HT1080 (cell line): Measurements from ENCODE around the gene TRIM15. TPM values are rescaled to one million over a fixed set of nuclear protein-coding genes. Genes with fewer than 3 reads are reported as not detected.
"Not testable (repeated sequence)": the region's sequence is repeated elsewhere in the genome, so short reads cannot be mapped to it uniquely, and the experiment has no call there.

ENCODE experiments used
- DNase-seq: peaks from one replicate; pipeline ENCODE4 v3.0.0-alpha.2; 2015; ENCODE audit warnings: low read depth
- total RNA-seq: library from RNA; depleted of rRNA; stranded (reverse); fragments of >200 nt; shearing (Covaris generic); gene quantifications from 2 replicates; pipeline ENCODE4 v1.2.3, GENCODE V29; 2014

TRIM15 gene
- total RNA-seq, 1 experiment from 2014 or later: not detected

DNA sequence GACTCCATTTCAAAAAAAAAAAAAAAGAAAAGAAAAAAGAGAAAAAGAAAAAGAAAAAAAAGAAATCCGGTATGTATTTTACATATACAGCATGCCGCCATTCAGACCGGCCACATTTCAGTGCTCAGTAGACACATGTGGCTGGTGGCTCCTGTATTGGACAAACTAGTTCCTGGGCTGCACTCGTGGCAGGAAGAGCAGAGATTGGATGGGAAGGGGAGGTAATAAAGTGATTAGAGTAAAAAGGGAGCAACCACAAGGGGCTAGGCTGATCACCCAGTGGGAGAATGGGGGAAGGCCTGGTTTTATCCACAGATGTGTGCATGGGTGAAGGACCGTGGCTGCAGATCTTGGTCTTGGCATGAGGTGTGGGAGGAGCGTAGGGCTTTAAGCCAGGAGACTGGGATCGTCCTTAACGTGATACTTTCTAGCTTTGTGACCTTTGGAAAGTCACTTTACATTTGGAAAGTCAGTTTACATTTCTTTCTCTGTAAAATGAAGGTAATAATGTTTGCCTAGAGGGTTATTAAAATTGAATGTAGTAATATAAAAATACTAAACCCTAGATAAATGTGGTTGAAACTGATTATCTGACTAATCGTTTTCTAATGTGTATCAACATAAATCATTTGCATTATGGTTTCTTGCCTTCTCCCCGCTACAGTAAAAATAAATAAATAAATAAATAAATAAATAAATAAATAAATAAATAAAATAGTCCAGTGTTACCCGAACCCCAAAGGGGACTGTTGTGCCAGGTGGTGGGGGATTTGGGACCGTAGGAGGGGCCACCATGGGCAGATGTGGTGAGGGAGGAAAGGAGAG lies 869 bp upstream of the TRIM15 start:
- DNase-seq: no peak

DNA sequence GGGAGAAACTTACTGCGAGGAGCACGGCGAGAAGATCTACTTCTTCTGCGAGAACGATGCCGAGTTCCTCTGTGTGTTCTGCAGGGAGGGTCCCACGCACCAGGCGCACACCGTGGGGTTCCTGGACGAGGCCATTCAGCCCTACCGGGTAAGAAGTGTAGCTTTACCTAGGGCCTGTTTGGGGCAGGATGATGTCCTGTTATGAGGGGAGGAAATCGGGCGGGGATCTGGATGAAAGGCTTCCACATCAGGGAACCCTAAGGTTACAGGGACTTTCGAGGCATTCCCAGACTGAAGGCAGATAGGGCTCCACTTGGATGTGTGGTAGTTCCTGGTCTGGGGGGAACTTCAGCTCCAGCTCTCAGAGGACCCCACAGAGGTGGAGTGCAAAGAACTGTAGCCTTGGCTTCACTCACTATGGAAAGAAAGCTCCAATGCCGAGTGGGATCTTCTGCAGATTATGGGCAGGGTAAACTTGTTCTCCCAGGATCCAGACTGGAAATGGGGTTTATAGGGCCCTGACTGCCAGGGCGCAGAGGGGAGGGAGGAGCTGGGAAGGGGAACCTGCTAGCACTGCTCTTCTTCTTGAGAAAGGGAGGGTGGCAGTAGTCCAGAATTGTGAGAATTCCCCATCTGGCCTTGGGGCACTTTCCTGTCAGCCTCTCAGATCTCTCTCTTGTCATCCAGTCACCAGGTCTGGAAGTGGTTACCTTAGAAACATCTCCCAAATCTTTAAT lies 740 bp downstream of the TRIM15 start:
- DNase-seq: no peak

DNA sequence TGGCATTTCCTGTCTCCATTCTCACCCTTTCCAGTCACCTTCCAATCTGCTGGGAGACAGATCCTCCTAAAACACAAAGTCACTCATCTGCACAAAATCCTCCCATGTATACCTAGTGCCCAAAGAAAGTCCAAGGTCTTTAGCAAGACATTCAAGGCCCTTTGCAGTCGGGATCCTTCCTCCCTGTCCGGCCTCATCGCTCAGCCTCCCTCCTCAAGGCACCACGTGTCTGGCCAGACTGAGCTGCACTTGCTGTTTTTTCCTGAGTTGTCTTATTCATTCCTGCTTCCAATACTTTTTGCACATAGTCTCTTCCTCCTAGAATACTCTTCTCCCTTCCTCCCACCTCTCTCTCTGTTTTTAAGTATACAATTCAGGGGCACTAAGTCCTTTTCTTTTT lies 1.4 kb downstream of the TRIM15 start:
- DNase-seq: no peak

DNA sequence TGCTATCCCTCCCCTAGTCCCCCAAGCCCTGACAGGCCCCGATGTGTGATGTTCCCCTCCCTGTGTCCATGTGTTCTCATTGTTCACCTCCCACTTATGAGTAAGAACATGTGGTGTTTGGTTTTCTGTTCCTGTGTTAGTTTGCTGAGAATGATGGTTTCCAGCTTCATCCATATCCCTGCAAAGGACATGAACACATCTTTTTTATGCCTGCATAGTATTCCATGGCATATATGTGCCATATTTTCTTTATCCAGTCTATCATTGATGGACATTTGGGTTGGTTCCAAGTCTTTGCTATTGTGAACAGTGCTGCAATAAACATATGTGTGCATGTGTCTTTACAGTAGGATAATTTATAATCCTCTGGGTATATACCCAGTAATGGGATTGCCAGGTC lies 1.9 kb downstream of the TRIM15 start:
- not testable (repeated sequence) for DNase-seq

DNA sequence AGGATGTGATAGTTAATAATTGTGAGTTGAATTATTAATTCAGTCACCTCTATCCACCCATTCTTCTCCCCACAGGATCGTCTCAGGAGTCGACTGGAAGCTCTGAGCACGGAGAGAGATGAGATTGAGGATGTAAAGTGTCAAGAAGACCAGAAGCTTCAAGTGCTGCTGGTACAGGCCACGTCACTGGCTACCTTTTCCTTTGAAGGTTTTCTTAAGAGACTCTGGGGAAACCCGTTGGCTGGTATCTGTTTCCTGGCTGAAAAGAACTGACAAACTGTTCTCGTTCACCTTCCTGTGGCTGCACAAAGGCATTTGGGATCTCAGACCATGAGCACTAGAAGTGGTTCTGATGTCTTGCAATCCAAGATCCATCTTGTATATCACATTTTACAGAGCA lies 3.8 kb downstream of the TRIM15 start:
- no peak for DNase-seq

DNA sequence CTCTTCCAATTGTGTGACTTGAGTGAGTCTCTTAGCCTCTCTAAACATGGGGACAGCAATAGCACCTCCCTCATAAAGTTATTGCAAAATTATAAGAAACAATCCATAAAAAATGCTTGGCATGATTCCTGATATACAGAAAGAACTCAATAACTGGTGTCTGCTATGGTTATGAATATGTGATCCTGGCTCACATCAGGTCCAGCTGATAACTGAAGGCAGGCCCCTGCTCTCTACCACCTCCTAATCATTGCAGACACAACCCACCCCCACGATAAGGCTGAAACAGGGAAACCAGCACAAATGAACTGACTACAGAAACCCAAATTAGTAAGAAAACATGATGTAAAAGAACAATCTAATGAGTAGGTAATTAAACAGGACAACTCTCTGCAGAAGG lies 5.4 kb downstream of the TRIM15 start:
- no peak for DNase-seq

DNA sequence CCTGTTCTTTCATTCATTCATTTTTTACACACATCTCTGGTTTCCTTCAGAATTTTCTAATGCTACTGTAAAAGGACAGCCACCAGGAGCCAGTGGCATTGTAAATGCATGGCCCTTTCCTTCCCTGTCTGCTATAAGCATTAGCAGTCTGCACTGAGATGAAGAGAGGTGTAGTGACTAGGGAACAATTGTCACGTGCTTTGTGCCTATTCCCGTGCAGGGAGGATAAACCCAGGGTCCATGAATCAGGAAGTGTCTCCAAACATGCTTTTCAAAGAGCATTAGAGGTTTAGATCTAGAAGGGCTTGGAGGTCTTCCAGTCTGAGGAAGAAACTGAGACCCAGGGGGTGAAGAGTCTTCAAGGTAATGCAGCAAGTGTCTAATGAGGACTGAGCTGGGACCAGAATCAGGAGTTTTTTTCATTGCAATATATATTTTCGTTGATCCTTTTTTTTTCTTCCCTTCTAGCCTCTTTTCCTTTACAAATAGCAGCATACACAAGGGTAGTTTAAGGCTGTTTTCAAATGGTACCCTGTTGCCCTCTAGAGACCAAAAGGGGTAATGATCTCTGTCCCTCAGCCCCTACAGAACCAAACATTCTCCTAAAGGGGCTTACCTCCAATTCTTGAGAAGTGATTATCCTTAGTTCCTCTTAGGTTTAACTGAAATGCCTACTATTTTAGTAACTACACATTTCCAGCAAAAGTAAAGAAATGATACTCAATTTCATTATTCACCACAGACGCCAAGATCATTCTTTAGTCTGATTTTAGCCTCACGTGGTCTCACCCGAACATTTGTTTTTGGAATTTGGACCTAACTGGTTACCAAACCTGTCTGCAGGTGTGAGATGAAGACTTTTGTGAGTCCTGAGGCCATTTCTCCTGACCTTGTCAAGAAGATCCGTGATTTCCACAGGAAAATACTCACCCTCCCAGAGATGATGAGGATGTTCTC lies 6.6 kb downstream of the TRIM15 start:
- DNase-seq: peak; percentile 57

DNA sequence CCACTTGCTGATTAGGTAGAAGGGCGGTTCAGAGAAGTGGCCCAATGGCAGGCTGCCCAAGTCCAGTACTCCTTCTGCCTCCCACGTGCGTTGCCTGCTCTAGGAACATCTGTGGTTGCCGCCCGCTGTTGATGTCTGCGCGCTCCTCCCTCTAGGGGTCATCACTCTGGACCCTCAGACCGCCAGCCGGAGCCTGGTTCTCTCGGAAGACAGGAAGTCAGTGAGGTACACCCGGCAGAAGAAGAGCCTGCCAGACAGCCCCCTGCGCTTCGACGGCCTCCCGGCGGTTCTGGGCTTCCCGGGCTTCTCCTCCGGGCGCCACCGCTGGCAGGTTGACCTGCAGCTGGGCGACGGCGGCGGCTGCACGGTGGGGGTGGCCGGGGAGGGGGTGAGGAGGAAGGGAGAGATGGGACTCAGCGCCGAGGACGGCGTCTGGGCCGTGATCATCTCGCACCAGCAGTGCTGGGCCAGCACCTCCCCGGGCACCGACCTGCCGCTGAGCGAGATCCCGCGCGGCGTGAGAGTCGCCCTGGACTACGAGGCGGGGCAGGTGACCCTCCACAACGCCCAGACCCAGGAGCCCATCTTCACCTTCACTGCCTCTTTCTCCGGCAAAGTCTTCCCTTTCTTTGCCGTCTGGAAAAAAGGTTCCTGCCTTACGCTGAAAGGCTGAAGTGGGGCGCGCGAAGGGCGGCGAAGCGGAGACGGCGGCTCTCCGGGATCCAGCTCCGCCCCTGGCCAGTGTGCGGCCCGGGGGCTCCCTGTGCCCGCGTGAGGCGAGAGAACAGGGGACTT lies 8.5 kb downstream of the TRIM15 start:
- no peak for DNase-seq

DNA sequence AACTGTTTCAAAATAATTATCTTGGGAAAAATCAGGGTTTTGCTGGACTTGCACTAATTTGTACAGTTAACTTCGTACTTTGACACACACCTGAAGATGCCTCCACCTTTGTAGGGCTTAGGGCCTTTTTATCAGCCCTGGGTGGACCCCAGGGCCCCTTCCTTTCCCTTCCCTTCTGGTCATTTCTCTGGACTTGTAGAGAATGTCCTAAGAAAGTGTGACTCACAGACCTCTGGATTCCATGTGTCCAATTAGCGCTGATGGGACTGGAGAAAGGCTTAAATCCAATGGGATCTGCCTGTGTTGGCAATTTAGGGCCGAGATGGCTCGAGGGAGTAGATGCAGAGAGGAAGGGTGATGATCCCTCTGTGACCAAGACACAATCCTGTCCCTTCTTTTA lies 9.3 kb downstream of the TRIM15 start:
- DNase-seq: no peak

DNA sequence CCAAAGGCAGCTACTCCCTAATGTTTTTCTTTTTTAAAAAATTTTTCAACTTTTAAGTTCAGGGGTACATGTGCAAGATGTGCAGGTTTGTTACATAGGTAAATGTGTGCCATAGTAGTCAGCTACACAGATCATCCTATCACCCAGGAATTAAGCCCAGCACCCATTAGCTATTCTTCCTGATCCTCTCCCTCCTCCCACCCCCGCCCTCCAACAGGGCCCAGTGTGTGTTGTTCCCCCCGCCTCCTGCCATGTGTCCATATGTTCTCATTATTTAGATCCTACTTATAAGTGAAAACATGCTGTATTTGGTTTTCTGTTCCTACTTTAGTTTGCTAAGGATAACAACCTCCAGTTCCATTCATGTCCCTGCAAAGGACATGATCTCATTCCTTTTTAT lies 12.4 kb downstream of the TRIM15 start:
- no peak for DNase-seq

DNA sequence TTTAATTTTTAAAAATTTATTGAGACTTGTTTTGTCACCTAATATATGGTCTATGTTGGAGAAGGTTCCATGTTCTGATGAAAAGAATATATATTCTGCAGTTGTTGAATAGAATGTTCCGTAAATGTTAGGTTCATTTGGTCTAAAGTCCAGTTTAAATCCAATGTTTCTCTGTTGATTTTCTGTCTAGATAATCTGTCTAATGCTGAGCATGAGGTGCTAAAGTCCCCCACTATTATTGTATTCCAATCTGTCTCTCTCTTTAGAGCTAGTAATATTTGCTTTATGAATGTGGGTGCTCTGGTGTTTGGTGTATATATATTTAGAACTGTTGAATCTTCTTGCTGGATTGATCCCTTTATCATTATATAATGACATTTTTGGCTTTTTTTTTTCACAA lies 15.5 kb downstream of the TRIM15 start:
- DNase-seq: no peak

DNA sequence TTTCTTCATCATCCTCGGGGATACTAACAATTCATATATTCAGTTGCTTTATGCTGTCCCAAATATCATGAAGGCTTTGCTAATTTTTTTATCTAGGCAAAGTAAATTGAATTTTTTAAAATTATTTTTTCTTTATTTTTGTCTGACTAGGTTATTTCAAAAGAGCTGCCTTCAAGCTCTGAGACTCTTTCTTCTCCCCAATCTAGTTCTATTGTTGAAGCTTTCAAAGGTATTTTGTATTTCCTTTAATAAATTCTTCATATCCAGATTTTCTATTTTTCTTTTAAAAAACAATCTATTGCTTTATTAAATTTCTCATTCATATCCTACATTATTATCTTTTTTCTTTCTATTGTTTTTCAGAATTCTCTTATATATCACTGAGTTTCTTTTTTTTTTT lies 16.8 kb downstream of the TRIM15 start:
- no peak for DNase-seq

DNA sequence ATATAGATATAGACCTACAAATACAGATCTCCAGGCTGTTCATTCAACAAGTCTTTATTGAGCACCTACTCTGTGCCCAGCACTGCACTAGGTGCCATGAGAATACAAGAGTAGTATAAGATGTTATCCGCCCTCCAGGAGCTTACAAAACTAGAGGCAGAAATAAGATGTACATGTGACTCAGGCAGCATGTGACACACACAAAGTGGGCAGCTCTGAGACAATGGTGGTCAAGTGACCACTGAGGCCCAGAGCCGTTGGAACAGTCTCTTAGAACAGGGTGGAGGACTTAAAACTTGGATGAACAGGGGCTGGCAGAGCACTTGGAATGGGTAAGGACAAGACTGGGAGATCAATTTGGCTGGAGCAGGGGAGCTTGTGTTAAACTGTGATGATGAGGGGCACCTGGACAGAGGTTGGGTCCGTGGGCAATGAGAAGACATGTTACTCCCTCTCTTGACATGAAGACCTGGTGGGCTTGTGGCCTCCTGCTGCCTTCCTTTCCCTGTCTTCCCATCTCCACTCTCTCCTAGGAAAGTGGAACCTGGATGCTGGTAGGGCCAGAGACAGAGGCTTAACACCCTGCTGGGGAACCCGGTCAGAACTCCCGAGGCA lies 21.2 kb downstream of the TRIM15 start:
- no peak for DNase-seq

DNA sequence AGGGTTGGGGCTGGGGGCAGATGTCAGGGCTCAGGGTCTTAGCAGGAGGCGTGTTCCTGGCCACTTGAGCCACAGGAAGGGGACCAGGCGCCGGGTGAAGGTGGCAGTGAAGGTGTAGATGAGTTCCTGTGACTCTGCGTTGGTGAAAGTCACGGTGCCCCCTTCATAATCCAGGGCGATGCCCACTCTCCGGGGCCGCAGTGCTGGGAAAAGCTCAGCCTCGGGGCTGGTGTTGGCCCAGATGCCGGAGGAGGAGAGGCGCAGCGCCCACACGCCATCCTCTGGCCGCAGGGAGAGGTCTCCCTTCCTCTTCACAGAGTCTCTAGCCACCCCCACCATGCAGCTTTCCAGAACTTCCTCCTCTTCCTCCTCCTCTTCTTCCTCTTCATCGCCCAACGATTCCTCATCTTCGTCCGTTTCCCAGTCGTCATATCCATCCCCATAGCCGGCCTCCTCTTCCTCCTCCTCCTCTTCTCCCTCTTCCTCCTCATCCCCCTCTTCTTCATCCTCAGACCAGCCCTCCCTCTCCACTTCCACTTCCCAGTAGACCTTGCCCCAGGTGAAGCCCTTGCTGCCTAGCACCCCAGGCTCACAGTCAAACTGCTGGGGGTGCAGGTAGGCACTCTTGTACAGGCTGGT lies 22.6 kb downstream of the TRIM15 start:
- no peak for DNase-seq

DNA sequence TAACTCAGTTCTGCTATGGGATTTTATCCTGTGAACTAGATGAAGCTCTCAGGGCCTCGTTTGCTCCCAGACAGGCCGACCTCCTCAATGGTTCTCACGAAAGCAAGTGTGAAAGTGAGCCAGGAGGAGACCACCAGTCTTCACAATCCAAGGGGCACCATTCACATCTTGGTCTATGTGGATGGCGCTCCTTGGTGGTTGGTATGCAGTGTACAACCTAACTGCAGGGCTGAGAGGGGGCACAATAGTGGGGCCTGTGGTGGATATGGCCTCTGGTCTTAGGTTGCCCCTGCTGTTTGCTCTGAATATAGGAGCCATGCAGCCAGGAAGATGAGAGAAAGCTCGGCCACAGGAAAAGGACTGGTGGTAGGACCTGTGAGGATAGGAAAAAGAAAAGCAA lies 25.2 kb downstream of the TRIM15 start:
- DNase-seq: no peak

DNA sequence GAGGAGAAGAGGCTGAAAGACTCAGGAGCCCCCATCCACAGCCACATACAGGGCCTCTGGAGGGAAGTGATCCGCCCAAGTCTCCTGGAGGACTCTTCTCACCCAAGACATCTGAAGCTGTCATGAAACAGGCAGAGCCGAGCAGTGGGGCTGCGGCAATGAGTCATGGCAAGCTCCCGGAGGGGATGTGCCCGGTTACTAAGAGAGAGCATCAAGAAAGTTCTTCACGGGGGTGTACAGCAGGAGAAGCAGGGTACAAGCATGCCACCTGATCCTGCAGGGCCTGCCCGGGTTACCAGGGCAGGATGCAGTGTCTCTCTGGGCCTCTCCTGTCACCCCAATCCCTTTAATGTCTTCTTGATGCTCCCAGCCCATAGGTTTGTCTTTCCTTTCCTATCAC lies 28.7 kb downstream of the TRIM15 start:
- peak; percentile 61 for DNase-seq

DNA sequence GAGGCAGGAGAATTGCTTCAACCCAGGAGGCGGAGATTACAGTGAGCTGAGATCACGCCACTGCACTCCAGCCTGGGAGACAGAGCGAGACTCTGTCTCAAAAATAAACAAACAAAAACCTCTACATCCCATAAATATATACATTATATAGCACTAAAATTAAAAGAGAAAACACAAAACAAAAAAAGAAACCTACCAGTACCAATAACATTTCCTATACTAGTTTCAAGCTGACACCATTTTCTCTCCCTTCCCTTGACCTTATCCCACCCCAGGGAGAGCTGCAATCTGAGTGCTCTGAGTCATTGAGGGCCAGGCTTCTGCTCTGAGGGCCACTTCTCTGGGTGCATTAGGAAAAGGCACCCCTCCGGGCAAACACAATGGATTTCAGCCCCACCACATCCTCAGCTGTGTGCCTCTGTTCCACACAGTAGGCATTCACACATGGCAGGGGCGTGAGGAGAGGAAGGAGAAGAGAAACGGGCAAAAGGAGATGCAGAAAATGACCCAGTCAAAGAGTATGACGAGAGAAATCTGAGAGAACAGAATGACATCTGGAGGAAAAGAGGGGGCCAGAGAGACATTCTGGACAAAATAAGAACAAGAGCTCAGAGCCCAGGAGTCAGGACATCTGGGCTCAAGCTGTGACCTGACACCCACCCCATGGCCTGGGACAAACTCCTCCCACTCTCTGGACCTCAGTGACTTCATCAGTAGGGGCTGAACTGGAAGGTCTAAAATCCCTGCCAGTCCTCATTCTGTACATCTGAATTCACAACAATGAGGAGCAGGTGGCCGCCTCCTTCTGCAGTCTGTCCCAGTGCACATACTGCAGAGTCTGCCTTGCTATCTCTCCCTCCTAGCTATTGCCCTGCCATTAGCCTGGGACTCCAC lies 31.7 kb downstream of the TRIM15 start:
- DNase-seq: no peak

DNA sequence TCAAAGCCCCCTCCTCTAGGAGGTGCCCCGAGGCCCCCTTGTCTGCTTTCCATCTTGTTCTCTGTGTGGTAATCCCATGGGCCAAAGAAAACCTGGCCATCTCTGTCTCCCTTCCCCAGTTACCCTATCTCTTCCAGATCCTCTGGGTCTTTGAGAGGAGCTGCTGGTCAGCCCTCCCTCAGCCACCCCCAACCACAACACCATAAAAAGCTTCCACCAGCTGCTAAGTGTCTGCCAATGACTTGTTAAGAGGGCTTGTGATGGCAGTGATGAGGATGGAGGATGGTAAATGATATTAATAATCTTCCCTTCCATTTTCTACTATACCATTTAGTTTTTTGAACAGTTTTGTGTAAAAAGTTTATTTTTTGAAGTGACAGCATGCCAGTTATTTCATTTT lies 32.6 kb downstream of the TRIM15 start:
- DNase-seq: no peak

DNA sequence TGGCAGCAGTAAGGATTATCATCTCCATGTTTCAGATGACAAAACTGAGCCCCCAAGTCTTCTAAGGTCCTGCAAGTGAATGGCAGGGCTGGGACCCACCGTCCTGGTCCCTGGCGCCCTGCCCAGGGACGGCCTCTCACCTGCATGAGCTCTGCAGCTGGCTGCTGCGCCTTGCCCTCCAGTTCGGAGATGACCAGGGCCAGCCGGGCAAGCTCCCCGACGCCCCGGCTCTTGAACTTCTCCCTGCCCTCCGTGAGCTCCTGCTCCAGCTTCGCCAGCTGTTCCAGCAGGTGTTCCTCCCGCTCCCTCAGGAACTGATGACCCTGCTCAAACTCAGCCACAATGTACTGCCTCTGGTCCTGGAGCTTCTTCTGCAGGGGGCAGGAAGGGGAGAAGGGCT lies 33.0 kb downstream of the TRIM15 start:
- no peak for DNase-seq
